Gastroesophageal sphincter (tissue), 3 donors: ENCODE measurements around the gene PANK1.
"Not testable (repeated sequence)": the region's sequence is repeated elsewhere in the genome, so short reads cannot be mapped to it uniquely, and the experiment has no call there.

Experiments used
- CTCF ChIP-seq, 4 experiments: fragments of 200-600 bp in 2 of 4; fragments of 450-650 bp in 2 of 4; sonication (generic) in 1 of 4; IDR thresholded peaks; one replicate each; pipeline ENCODE4 v1.5.1; 2017 to 2019; ENCODE audit warnings: antibody characterized with exemption in 4 of 4, mild to moderate bottlenecking in 2 of 4, moderate library complexity in 2 of 4
- POLR2A ChIP-seq, 2 donors: fragments of 450-650 bp; IDR thresholded peaks; one replicate each; pipeline ENCODE4 v1.6.1; 2017; ENCODE audit warnings: antibody characterized with exemption in 2 of 2, mild to moderate bottlenecking in 2 of 2, moderate library complexity in 1 of 2

GRCh38 chr10:89546651-89547050 is 98.4 kb downstream of the PANK1 start:
- not testable (repeated sequence) for TF ChIP-seq CTCF, POLR2A (IDR thresholded peaks at IDR 0.05)
